ENCODE data around the gene PTPA. TPM values are rescaled to one million over a fixed set of nuclear protein-coding genes. Genes with fewer than 3 reads are reported as not detected.
"Not testable (repeated sequence)": the region's sequence is repeated elsewhere in the genome, so short reads cannot be mapped to it uniquely, and the experiment has no call there.

Gene PTPA
- total RNA-seq, 3 donors from 2014 or later = 34.2 to 83.4 (median 71.1) TPM

GRCh38 chr9:129191234-129191633 is 80.0 kb downstream of the PTPA start:
- H3K36me3 ChIP-seq = no peaks in the 10 kb centered on the region
- no peaks in the 10 kb centered on the region for H3K4me1 ChIP-seq
- TF ChIP-seq POLR2A (IDR thresholded peaks at IDR 0.05) = no peak
- TF ChIP-seq POLR2AphosphoS5 (IDR thresholded peaks at IDR 0.05) = no peak
- TF ChIP-seq, protein P1, sequence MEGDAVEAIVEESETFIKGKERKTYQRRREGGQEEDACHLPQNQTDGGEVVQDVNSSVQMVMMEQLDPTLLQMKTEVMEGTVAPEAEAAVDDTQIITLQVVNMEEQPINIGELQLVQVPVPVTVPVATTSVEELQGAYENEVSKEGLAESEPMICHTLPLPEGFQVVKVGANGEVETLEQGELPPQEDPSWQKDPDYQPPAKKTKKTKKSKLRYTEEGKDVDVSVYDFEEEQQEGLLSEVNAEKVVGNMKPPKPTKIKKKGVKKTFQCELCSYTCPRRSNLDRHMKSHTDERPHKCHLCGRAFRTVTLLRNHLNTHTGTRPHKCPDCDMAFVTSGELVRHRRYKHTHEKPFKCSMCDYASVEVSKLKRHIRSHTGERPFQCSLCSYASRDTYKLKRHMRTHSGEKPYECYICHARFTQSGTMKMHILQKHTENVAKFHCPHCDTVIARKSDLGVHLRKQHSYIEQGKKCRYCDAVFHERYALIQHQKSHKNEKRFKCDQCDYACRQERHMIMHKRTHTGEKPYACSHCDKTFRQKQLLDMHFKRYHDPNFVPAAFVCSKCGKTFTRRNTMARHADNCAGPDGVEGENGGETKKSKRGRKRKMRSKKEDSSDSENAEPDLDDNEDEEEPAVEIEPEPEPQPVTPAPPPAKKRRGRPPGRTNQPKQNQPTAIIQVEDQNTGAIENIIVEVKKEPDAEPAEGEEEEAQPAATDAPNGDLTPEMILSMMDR (IDR thresholded peaks at IDR 0.05) = no peak
- DNase-seq (ENCODE audit: low spot score in 2 of 2) = no peak
- H3K9me3 ChIP-seq = no peaks in the 10 kb centered on the region
- no peaks in the 10 kb centered on the region for H3K27me3 ChIP-seq
- H3K4me3 ChIP-seq = no peak overlapping the region
- H3K27ac ChIP-seq = no peak overlapping the region
- intact Hi-C loops (cut with DNase I; ENCODE audit: low total_unique reads) = no loop called here

DNA sequence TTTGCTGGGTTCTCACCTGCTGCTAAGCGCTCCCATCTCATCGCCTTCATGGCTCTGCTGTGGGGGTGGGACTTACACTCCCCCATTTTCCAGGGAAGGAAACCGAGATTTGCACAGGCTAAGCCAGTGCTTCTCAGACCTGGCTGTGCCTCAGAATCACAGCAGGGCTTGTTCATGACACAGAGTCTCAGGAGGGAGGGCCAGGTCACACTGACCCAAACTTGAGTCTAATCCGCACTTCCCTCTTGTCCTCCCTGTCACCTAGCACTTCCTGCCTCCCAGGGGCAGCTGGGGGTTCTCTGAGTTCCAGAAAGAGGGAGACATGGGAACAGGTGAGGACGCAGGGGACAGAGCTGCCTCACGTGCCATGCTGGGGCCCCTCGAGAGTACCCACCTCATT is 82.4 kb downstream of the PTPA start:
- Histone ChIP-seq H3K27ac (no peak overlapping the region), H3K36me3 (no peaks in the 10 kb centered on the region), H3K4me3 (no peak overlapping the region), H3K9me3 (no peaks in the 10 kb centered on the region), H3K27me3 (no peaks in the 10 kb centered on the region), H3K4me1 (no peaks in the 10 kb centered on the region)
- TF ChIP-seq POLR2A (IDR thresholded peaks at IDR 0.05) (no peak), POLR2AphosphoS5 (IDR thresholded peaks at IDR 0.05) (no peak)
- TF ChIP-seq, protein P1 (IDR thresholded peaks at IDR 0.05) = no peak
- intact Hi-C loops (cut with DNase I; ENCODE audit: low total_unique reads) = no loop called here
- no peak for DNase-seq (ENCODE audit: low spot score in 2 of 2)

- no peak for DNase-seq (ENCODE audit: low spot score in 2 of 2)
- Histone ChIP-seq H3K27ac (no peak overlapping the region), H3K9me3 (no peaks in the 10 kb centered on the region), H3K27me3 (no peaks in the 10 kb centered on the region), H3K36me3 (no peaks in the 10 kb centered on the region), H3K4me3 (no peak overlapping the region), H3K4me1 (no peaks in the 10 kb centered on the region)
- TF ChIP-seq POLR2A (IDR thresholded peaks at IDR 0.05) (no peak), POLR2AphosphoS5 (IDR thresholded peaks at IDR 0.05) (no peak)
- TF ChIP-seq, protein P1 (IDR thresholded peaks at IDR 0.05) = no peak
- intact Hi-C loops (cut with DNase I; ENCODE audit: low total_unique reads) = no loop called here
Measured at GRCh38 chr9:129194221-129194620, 83.0 kb downstream of the PTPA start.

GRCh38 chr9:129195606-129196005 is 84.4 kb downstream of the PTPA start:
- Histone ChIP-seq H3K27me3 (no peaks in the 10 kb centered on the region), H3K36me3 (no peaks in the 10 kb centered on the region), H3K4me3 (no peak overlapping the region), H3K4me1 (no peaks in the 10 kb centered on the region), H3K27ac (no peak overlapping the region), H3K9me3 (no peaks in the 10 kb centered on the region)
- no peak for TF ChIP-seq POLR2A (IDR thresholded peaks at IDR 0.05)
- no peak for TF ChIP-seq POLR2AphosphoS5 (IDR thresholded peaks at IDR 0.05)
- TF ChIP-seq, protein P1 (IDR thresholded peaks at IDR 0.05) = no peak
- intact Hi-C loops (cut with DNase I; ENCODE audit: low total_unique reads) = no loop called here
- DNase-seq (ENCODE audit: low spot score in 2 of 2) = no peak

- DNase-seq (ENCODE audit: low spot score in 2 of 2); H3K9me3 ChIP-seq; H3K27me3 ChIP-seq; intact Hi-C loops (cut with DNase I; ENCODE audit: low total_unique reads); H3K4me3 ChIP-seq; H3K36me3 ChIP-seq; H3K4me1 ChIP-seq: not testable (repeated sequence)
- peak overlapping the region in 1 of 2 donors; percentile 95 for H3K27ac ChIP-seq
Measured at GRCh38 chr9:129197045-129197444, 85.8 kb downstream of the PTPA start.

DNA sequence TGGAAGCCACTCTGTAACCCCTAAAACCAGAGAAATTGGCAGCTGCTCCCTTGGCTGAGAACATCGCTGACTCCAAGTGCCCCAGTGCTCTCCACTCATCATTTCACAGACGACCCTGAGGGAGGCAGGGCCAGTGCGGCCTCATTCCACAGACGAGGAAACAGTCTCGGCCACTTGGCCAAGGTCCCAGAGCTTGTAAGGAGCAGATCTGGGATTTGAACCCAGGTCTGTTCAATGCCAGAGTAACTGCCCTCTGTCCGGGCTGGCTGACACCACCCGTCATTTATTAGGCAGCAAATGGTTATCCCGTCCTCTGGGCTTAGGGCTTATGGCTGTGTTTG is 86.7 kb downstream of the PTPA start:
- no peak for DNase-seq (ENCODE audit: low spot score in 2 of 2)
- H3K27me3 ChIP-seq = no peaks in the 10 kb centered on the region
- H3K4me3 ChIP-seq = peak overlapping the region in 2 of 3 donors; percentile 17 to 52
- H3K4me1 ChIP-seq = no peaks in the 10 kb centered on the region
- H3K9me3 ChIP-seq = no peaks in the 10 kb centered on the region
- peak overlapping the region; percentile 80 to 95 for H3K27ac ChIP-seq
- TF ChIP-seq POLR2A (IDR thresholded peaks at IDR 0.05) (no peak), POLR2AphosphoS5 (IDR thresholded peaks at IDR 0.05) (no peak)
- H3K36me3 ChIP-seq = no peaks in the 10 kb centered on the region
- intact Hi-C loops (cut with DNase I; ENCODE audit: low total_unique reads) = no loop called here

Other genes with a start within 250 kb of the PTPA start
- gene KYAT1, start 229.5 kb upstream of the PTPA start, total RNA-seq = 1 to 10 TPM; 3.0 to 7.6 (median 7.2) TPM
- gene LRRC8A, start 229.3 kb upstream of the PTPA start, total RNA-seq = 10 to 100 TPM; 26.1 to 52.7 (median 40.6) TPM
- gene PHYHD1, start 190.4 kb upstream of the PTPA start, total RNA-seq = 10 to 100 TPM; 24.3 to 67.0 (median 44.8) TPM
- gene DOLK, start 163.8 kb upstream of the PTPA start, total RNA-seq = 10 to 100 TPM; 11.1 to 16.2 (median 14.3) TPM
- 10 to 100 TPM; 32.3 to 49.5 (median 36.0) TPM for gene NUP188, start 163.7 kb upstream of the PTPA start, total RNA-seq
- gene SH3GLB2, start 83.1 kb upstream of the PTPA start, total RNA-seq = 100 to 1,000 TPM in 2 of 3 donors, 10 to 100 TPM in 1; 59.2 to 227 (median 150) TPM
- gene MIGA2, start 74.8 kb upstream of the PTPA start, total RNA-seq = 10 to 100 TPM; 25.3 to 28.8 (median 27.9) TPM
- gene DOLPP1, start 30.3 kb upstream of the PTPA start, total RNA-seq = 1 to 10 TPM; 5.6 to 9.2 (median 8.6) TPM
- gene CRAT, start 622 bp upstream of the PTPA start, total RNA-seq = 10 to 100 TPM; 18.7 to 74.7 (median 35.7) TPM
- gene IER5L, start 66.8 kb downstream of the PTPA start, total RNA-seq = 10 to 100 TPM in 2 of 3 donors, 1 to 10 TPM in 1; 4.3 to 18.4 (median 18.1) TPM

All from breast epithelium (tissue), 4 donors.